ENCODE results near the gene CKAP2L.

DNA sequence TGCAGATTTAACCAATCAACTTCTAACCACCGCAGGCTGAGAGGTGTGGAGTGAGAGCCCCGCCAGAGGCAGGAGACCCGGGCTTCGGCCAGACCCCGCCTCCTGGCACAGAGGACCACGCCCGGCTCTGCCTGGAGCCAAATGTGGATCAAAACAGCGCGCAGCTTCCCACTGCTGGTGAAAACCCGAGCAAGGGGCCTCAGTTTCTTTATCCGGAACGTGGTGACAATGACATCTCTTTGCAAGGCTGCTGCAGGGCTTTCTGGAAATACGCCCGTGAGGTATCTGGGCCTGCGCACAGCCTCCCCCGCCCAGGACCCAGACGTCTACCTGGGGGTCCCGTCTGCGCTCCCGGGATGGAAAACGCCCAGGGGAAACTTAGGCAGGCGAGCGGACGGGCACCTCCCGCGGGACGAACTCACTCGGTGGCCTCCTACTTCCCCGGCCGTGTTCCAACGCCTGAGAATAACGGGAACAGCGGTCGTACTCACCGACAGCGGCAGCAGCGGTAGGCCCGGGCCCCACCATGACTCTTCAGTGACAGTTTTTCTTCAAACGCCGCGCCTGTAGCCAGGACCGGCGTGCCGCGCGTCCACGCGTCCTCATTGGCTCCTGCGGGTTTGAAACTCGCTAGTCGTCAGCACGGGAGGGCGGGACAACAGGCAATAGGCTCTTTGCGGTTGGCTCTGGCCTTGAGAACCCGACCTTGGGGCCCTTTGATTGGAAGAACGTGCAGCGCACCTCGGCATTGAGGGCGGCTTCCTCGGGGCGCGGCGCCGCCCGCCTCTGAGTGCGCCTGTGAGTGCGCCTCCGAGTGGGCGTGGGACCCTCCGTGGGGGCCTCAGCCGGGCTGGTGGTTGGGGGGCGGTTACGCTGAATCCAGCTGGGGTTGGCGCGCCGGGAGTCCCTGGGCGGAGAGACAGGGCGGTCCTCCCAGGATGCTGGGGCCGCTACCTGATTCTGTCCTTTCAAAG, at the start of gene CKAP2L:
- TF ChIP-seq, protein P1, sequence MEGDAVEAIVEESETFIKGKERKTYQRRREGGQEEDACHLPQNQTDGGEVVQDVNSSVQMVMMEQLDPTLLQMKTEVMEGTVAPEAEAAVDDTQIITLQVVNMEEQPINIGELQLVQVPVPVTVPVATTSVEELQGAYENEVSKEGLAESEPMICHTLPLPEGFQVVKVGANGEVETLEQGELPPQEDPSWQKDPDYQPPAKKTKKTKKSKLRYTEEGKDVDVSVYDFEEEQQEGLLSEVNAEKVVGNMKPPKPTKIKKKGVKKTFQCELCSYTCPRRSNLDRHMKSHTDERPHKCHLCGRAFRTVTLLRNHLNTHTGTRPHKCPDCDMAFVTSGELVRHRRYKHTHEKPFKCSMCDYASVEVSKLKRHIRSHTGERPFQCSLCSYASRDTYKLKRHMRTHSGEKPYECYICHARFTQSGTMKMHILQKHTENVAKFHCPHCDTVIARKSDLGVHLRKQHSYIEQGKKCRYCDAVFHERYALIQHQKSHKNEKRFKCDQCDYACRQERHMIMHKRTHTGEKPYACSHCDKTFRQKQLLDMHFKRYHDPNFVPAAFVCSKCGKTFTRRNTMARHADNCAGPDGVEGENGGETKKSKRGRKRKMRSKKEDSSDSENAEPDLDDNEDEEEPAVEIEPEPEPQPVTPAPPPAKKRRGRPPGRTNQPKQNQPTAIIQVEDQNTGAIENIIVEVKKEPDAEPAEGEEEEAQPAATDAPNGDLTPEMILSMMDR (IDR thresholded peaks at IDR 0.05) = peak in 1 of 4 experiments; percentile 12
- TF ChIP-seq POLR2AphosphoS5 (IDR thresholded peaks at IDR 0.05) (no peak), POLR2A (IDR thresholded peaks at IDR 0.05) (peak in 1 of 2 donors; percentile 19)
